ENCODE measurements around the gene KIAA0040. TPM values are rescaled to one million over a fixed set of nuclear protein-coding genes. Genes with fewer than 3 reads are reported as not detected.

Gene KIAA0040
- total and polyA plus RNA-seq, 3 donors from 2014 or later: 5.8 to 10.3 (median 8.2) TPM

DNA sequence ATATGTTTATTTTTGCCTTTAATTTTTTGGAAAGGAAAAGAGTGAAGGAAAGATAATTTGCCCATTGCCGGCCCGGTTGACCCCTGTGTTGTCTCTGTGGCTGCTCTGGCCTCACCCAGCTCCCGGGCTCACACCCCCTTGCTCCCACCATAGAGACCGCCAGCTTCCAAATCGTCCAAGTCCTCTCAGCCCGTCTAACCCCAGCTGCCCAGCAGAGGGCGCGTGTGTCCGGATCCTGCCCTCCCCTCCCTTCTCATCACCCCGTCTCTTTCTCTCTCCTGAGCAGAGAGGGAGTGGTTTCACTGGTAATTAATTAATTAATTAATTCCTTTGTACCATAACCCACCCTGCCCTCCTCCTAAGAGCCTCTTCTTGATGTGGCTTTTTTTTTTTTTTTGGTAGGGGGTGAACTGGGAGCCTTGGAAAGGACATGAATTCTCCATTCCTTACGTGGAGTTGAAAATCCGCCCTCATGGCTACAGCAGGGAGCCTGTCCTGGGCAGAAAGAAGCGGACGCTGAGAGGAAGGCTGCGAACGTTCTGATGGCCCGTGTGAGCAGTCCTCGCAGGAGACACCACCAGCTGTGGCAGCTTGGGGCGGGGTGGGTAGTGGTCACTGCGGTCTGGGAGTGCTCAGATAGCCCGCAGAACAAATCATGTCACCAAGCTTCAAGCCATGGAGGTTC is 45.9 kb downstream of the KIAA0040 start:
- intact Hi-C loops (cut with DNase I; ENCODE audit: low total_unique reads): no loop called here
- Histone ChIP-seq H3K36me3 (ENCODE audit: low read depth, missing control alignments) (no peaks in the 10 kb centered on the region), H3K4me3 (peak overlapping the region; percentile 10 to 15), H3K9me3 (no peaks in the 10 kb centered on the region), H3K27me3 (no peaks in the 10 kb centered on the region), H3K27ac (no peak overlapping the region), H3K4me1 (no peaks in the 10 kb centered on the region)
- DNase-seq: peak; percentile 84
- WGBS, 2 donors: 26 to 31% methylated on average over 21 of the region's 21 CpGs
- TF ChIP-seq POLR2A (IDR thresholded peaks at IDR 0.05): no peak
- TF ChIP-seq, protein P1, sequence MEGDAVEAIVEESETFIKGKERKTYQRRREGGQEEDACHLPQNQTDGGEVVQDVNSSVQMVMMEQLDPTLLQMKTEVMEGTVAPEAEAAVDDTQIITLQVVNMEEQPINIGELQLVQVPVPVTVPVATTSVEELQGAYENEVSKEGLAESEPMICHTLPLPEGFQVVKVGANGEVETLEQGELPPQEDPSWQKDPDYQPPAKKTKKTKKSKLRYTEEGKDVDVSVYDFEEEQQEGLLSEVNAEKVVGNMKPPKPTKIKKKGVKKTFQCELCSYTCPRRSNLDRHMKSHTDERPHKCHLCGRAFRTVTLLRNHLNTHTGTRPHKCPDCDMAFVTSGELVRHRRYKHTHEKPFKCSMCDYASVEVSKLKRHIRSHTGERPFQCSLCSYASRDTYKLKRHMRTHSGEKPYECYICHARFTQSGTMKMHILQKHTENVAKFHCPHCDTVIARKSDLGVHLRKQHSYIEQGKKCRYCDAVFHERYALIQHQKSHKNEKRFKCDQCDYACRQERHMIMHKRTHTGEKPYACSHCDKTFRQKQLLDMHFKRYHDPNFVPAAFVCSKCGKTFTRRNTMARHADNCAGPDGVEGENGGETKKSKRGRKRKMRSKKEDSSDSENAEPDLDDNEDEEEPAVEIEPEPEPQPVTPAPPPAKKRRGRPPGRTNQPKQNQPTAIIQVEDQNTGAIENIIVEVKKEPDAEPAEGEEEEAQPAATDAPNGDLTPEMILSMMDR (IDR thresholded peaks at IDR 0.05): peak; percentile 27 to 83 (median 69)

DNA sequence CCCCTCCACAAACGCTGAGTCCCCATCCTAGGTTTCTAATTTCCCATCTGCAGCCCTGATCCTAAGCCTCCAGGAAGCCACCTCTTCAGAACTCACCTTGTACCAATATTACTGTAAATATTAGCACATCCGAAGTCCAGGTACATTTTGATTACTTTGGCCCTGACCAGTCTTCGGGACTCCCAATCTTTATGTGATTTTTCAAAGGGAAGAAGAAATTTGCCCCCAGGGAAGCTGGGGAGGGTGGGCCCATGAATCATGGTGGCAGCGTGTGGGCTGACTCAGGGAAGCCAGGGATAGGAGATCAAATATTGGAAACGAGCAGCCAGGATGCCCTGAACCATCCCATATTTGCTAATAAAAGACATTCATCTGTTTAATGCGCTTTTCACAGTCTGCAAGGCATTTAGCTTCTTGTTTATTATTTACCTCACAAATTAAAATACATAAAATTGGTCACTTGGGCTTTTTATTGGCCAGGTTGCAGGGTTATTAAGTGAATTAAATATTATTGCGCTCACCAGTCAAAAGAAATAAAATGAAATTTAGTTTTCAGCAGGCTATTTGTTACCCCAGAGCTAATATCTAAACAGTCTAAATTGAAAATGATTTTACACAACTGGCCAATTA is 46.6 kb downstream of the KIAA0040 start:
- Histone ChIP-seq H3K9me3 (no peaks in the 10 kb centered on the region), H3K4me3 (no peak overlapping the region), H3K36me3 (ENCODE audit: low read depth, missing control alignments) (no peaks in the 10 kb centered on the region), H3K27me3 (no peaks in the 10 kb centered on the region), H3K27ac (no peak overlapping the region), H3K4me1 (no peaks in the 10 kb centered on the region)
- 69 to 71% methylated on average over 6 of the region's 7 CpGs for WGBS, 2 donors
- intact Hi-C loops (cut with DNase I; ENCODE audit: low total_unique reads): no loop called here
- DNase-seq: no peak
- TF ChIP-seq POLR2A (IDR thresholded peaks at IDR 0.05): no peak
- TF ChIP-seq, protein P1 (IDR thresholded peaks at IDR 0.05): no peak

DNA sequence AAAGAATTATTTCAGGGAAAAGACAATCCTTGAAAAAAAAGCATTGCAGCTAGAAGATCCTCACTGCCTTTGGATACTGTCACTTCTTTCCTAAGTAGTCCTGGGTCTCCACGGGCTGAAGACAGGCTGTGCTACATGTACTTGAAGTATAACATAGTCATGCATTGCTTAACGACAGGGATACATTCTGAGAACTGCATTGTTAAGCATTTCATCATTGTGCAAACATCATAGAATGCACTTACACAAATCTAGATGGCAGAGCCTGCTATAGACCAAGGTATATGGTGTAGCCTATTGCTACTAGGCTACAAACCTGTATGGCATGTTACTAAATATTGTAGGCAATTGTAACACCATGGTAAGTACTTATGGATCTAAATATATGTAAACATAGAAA is 54.0 kb downstream of the KIAA0040 start:
- no peaks in the 10 kb centered on the region for H3K36me3 ChIP-seq (ENCODE audit: low read depth, missing control alignments)
- DNase-seq: no peak

DNA sequence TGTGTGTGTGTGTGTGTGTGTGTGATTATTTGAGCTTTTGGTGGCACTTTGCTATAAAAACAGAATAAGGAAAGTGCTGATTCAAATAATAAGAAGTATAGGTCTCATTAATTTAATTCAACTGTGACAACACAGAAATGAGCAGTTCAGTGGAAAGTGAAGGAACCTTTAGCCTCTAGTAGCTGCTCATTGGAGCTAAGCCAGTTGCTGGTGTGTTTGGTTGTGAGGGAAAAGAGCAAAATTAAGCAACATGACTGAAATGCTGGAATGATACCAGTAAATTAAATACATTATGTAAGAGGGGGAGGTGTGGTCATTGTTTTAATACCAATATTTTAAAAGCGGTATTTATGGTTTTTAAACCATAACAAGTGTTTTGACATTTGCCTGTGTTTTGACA is 55.2 kb downstream of the KIAA0040 start:
- TF ChIP-seq, protein P1 (IDR thresholded peaks at IDR 0.05): no peak
- no peak overlapping the region for H3K27ac ChIP-seq
- 85 to 96% methylated on average over 1 of the region's 1 CpG for WGBS, 2 donors
- intact Hi-C loops (cut with DNase I; ENCODE audit: low total_unique reads): no loop called here
- no peaks in the 10 kb centered on the region for H3K27me3 ChIP-seq
- no peaks in the 10 kb centered on the region for H3K4me1 ChIP-seq
- no peaks in the 10 kb centered on the region for H3K9me3 ChIP-seq
- H3K4me3 ChIP-seq: no peak overlapping the region
- H3K36me3 ChIP-seq (ENCODE audit: low read depth, missing control alignments): no peaks in the 10 kb centered on the region
- no peak for DNase-seq

More for the DNA sequence above, 54.0 kb downstream of the KIAA0040 start:
- Histone ChIP-seq H3K4me3 (no peak overlapping the region), H3K9me3 (no peaks in the 10 kb centered on the region), H3K27ac (no peak overlapping the region), H3K27me3 (no peaks in the 10 kb centered on the region), H3K4me1 (no peaks in the 10 kb centered on the region)
- intact Hi-C loops (cut with DNase I; ENCODE audit: low total_unique reads): no loop called here
- TF ChIP-seq, protein P1 (IDR thresholded peaks at IDR 0.05): no peak
- TF ChIP-seq POLR2A (IDR thresholded peaks at IDR 0.05): no peak
- 63 to 72% methylated on average over 2 of the region's 2 CpGs for WGBS, 2 donors
